NCI-H2107 (cell line): Measurements from ENCODE around the gene OSTN.

ENCODE experiments used
- DNase-seq: peaks from one replicate; lab custom pipeline; 2025; lab: John Stamatoyannopoulos, UW

The OSTN gene

GRCh38 chr3:191314109-191314728 lies 115.2 kb downstream of the OSTN start:
- no peak for DNase-seq
